CD1c-positive myeloid dendritic cell (primary cell): ENCODE measurements around the gene MLIP.

ENCODE experiments used
- DNase-seq: peaks from one replicate; pipeline ENCODE4 v3.0.0-alpha.2; 2016; ENCODE audit errors: extremely low spot score

MLIP gene

GRCh38 chr6:54284161-54284860 is 173.1 kb downstream of the MLIP start:
- DNase-seq, result no peak

- DNase-seq, result no peak
Observed at GRCh38 chr6:54285595-54285994, 174.4 kb downstream of the MLIP start.

GRCh38 chr6:54286141-54286540 is 174.9 kb downstream of the MLIP start:
- DNase-seq, result no peak

- no peak for DNase-seq
Observed at GRCh38 chr6:54288474-54288873, 177.2 kb downstream of the MLIP start.

GRCh38 chr6:54289426-54289825 is 178.2 kb downstream of the MLIP start:
- DNase-seq, result no peak

GRCh38 chr6:54291146-54291545 is 179.9 kb downstream of the MLIP start:
- no peak for DNase-seq

GRCh38 chr6:54291738-54292137 is 180.5 kb downstream of the MLIP start:
- DNase-seq, result no peak

- DNase-seq, result no peak
Observed at GRCh38 chr6:54294965-54295532, 183.8 kb downstream of the MLIP start.

- no peak for DNase-seq
Observed at GRCh38 chr6:54299542-54300269, 188.5 kb downstream of the MLIP start.

- DNase-seq, result no peak
Observed at GRCh38 chr6:54301770-54302169, 190.5 kb downstream of the MLIP start.

- no peak for DNase-seq
Observed at GRCh38 chr6:54307439-54307910, 196.2 kb downstream of the MLIP start.

- no peak for DNase-seq
Observed at GRCh38 chr6:54308289-54308985, 197.2 kb downstream of the MLIP start, which contains the start of gene TINAG. Gene TINAG, plus strand, starts transcription at chr6:54308441. Its CDS starts 110 bp downstream, at chr6:54308551.

GRCh38 chr6:54308986-54309315 is 197.7 kb downstream of the MLIP start:
- DNase-seq, result no peak

GRCh38 chr6:54310377-54311152 is 199.3 kb downstream of the MLIP start:
- DNase-seq, result no peak

- DNase-seq, result no peak
Observed at GRCh38 chr6:54315656-54316055, 204.4 kb downstream of the MLIP start.
